K562 (cell line): ENCODE measurements around the gene ARHGAP26. TPM values are rescaled to one million over a fixed set of nuclear protein-coding genes. Genes with fewer than 3 reads are reported as not detected.

Experiments used
- FOXA3 ChIP-seq, 2 experiments: fragments of 450-650 bp in 1 of 2; sonication (generic) in 1 of 2; formaldehyde crosslinking; IDR thresholded peaks in 1 of 2; conservative IDR thresholded peaks in 1 of 2; 2 replicates each; pipeline versions ENCODE4 v1.4.0 to v1.8.0; 2020 to 2022; ENCODE audit warnings: mild to moderate bottlenecking in 2 of 2, missing genetic modification reagents in 1 of 2
- FUS ChIP-seq: fragments of 200-400 bp; formaldehyde crosslinking; optimal IDR thresholded peaks from 2 replicates; pipeline ENCODE3; 2017; ENCODE audit warnings: low read depth, low read length
- HNRNPL ChIP-seq: fragments of 200-400 bp; formaldehyde crosslinking; IDR thresholded peaks from 2 replicates; pipeline ENCODE4 v1.6.1; 2017; ENCODE audit warnings: low read depth, mild to moderate bottlenecking, low read length
- IRF2 ChIP-seq: sonication (generic); formaldehyde crosslinking; IDR thresholded peaks from 2 replicates; pipeline ENCODE4 v1.8.1; 2022; ENCODE audit warnings: mild to moderate bottlenecking, missing genetic modification reagents
- JUND ChIP-seq, 2 experiments: IDR thresholded peaks; 2 replicates in 1 of 2; 3 replicates in 1 of 2; pipeline ENCODE4 v1.6.1; 2011; ENCODE audit warnings: borderline replicate concordance in 2 of 2, low read depth in 2 of 2, low read length in 2 of 2, improper control_type of control experiment in 1 of 2, missing biosample characterization in 1 of 2, missing genetic modification characterization in 1 of 2, missing genetic modification reagents in 1 of 2
- NR2C1 ChIP-seq, 2 experiments: fragments of 450-650 bp; IDR thresholded peaks; 2 replicates each; pipeline ENCODE4 v1.6.1; 2017; ENCODE audit warnings: mild to moderate bottlenecking in 2 of 2, antibody characterized with exemption in 1 of 2, inconsistent platforms in 1 of 2, missing compliant biosample characterization in 1 of 2, missing genetic modification characterization in 1 of 2
- RBM25 ChIP-seq: fragments of 200-400 bp; formaldehyde crosslinking; IDR thresholded peaks from 2 replicates; pipeline ENCODE4 v1.6.1; 2018; ENCODE audit warnings: low read length, low read depth, moderate library complexity; ENCODE audit not compliant: severe bottlenecking
- SAFB2 ChIP-seq: fragments of 200-400 bp; formaldehyde crosslinking; IDR thresholded peaks from 2 replicates; pipeline ENCODE4 v1.6.1; 2018; ENCODE audit warnings: borderline replicate concordance, low read length, low read depth, moderate library complexity; ENCODE audit not compliant: severe bottlenecking
- THRA ChIP-seq: fragments of 450-650 bp; IDR thresholded peaks from 2 replicates; pipeline ENCODE4 v1.6.1; 2017; ENCODE audit warnings: mild to moderate bottlenecking, moderate library complexity
- ZFP91 ChIP-seq: sonication (generic); formaldehyde crosslinking; IDR thresholded peaks from 2 replicates; pipeline ENCODE4 v1.8.0; 2022; ENCODE audit warnings: mild to moderate bottlenecking, missing genetic modification reagents
- ZNF124 ChIP-seq: sonication (generic); formaldehyde crosslinking; IDR thresholded peaks from 2 replicates; pipeline ENCODE4 v1.8.1; 2022; ENCODE audit warnings: missing genetic modification reagents
- ZNF140 ChIP-seq: fragments of 250-450 bp; sonication (Bioruptor Pico); IDR thresholded peaks from 2 replicates; pipeline ENCODE4 v1.8.0; 2021; ENCODE audit warnings: moderate library complexity, mild to moderate bottlenecking, inconsistent platforms
- ZNF449 ChIP-seq: fragments of 250-450 bp; sonication (Bioruptor Pico); IDR thresholded peaks from 2 replicates; pipeline ENCODE4 v1.8.0; 2022; ENCODE audit warnings: moderate library complexity, mild to moderate bottlenecking, inconsistent platforms
- polyA plus RNA-seq, 8 experiments: library from polyadenylated mRNA; depleted of rRNA in 4 of 8; stranded (reverse) in 5 of 8; unstranded in 3 of 8; fragments of >200 nt; fragmentation: Nextera tagmentation in 2 of 8; fragmentation: Illumina TruSeq in 1 of 8; extraction: Ambion mirVana in 2 of 8; extraction: Trizol in 1 of 8; gene quantifications; 2 replicates each; pipeline versions ENCODE4 v1.2.1 to v1.2.3, GENCODE V29; 2011 to 2014; ENCODE audit warnings: inconsistent platforms in 1 of 8, missing spikeins in 1 of 8
- total RNA-seq, 7 experiments: library from RNA; depleted of rRNA in 6 of 7; stranded (reverse); fragments of >200 nt in 6 of 7; fragmentation: Illumina TruSeq in 2 of 7; extraction: Trizol in 2 of 7; gene quantifications; 2 replicates each; pipeline versions ENCODE4 v1.2.1 to v1.2.3, GENCODE V29; 2011 to 2021; ENCODE audit warnings: low replicate concordance in 1 of 7
- TF ChIP-seq, protein P1 (sequence below): fragments of 150-350 bp; conservative IDR thresholded peaks from 2 replicates; pipeline ENCODE4 v1.6.1; 2014; ENCODE audit warnings: low read length
- TF ChIP-seq, protein P2 (sequence below), 2 experiments: fragments of 200-800 bp in 1 of 2; sonication (Bioruptor generic) in 1 of 2; sonication (generic) in 1 of 2; formaldehyde crosslinking in 1 of 2; IDR thresholded peaks in 1 of 2; conservative IDR thresholded peaks in 1 of 2; 2 replicates each; pipeline versions ENCODE4 v1.5.0 to v1.6.1; 2016 to 2020; ENCODE audit warnings: missing compliant biosample characterization in 1 of 2, missing genetic modification characterization in 1 of 2, missing genetic modification reagents in 1 of 2

The ARHGAP26 gene
- total and polyA plus RNA-seq, 9 of the 15 experiments (the other 6 are each of a cell fraction or from before 2014, with no cell fraction given): 0.13 to 1.1 (median 0.55) TPM

DNA sequence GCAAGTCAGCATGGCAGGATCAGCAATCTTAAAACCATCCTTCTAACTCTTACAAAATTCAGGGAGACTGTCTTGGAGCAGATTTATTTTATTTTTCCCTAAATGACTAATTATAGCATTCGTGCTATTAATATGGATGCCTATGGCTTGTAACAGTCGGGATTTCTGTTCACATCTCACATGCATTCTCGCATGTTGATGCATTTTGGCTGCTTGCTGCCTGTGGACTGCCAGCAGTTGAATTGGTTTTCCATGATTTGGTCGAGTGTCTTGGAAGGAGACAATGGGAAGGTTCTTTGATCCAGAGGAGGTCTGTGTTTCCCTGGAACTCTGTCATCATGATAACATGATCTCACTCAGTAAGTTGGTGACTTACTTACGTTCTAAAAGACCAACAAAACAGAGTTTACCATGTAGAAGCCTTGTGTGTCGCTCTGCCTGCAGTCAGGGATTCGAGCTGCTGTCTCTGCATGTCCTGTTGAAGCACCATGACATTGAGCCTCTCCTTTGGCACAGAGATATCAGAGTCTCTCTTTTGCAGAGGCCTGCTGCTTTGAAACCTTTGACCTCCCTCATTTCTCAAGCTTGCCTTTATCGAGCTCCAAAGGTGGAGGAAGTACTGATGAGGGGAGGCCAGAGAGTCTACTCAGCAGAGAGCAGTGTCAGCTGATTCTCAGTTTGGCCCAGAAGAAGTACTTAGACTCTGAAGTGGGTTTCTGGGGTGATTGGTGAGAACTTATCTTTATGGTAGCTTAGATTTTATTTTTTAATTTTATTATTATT lies 82.4 kb downstream of the ARHGAP26 start (continued):
- TF ChIP-seq JUND (IDR thresholded peaks at IDR 0.05; ENCODE audit: borderline replicate concordance, low read depth, low read length) (no peak), JUND (tag; IDR thresholded peaks at IDR 0.05; ENCODE audit: borderline replicate concordance, low read depth, low read length) (peak; percentile 15; the same call in 1 of the 3 replicates), FUS (no peak), ZFP91 (CRISPR knock-in tag) (no peak), NR2C1 (IDR thresholded peaks at IDR 0.05) (peak; percentile 52; the same call in 1 of the 2 replicates), NR2C1 (tag; IDR thresholded peaks at IDR 0.05) (peak; percentile 90), IRF2 (no peak), ZNF449 (CRISPR knock-in tag) (no peak), RBM25 (no peak), FOXA3 (CRISPR knock-in tag; conservative IDR thresholded peaks at IDR 0.05 in 1 of 2, IDR thresholded peaks at IDR 0.05 in 1 of 2) (no peak), HNRNPL (no peak), SAFB2 (no peak), ZNF124 (CRISPR knock-in tag) (no peak), ZNF140 (CRISPR knock-in tag) (no peak), THRA (no peak)
- TF ChIP-seq, protein P1, sequence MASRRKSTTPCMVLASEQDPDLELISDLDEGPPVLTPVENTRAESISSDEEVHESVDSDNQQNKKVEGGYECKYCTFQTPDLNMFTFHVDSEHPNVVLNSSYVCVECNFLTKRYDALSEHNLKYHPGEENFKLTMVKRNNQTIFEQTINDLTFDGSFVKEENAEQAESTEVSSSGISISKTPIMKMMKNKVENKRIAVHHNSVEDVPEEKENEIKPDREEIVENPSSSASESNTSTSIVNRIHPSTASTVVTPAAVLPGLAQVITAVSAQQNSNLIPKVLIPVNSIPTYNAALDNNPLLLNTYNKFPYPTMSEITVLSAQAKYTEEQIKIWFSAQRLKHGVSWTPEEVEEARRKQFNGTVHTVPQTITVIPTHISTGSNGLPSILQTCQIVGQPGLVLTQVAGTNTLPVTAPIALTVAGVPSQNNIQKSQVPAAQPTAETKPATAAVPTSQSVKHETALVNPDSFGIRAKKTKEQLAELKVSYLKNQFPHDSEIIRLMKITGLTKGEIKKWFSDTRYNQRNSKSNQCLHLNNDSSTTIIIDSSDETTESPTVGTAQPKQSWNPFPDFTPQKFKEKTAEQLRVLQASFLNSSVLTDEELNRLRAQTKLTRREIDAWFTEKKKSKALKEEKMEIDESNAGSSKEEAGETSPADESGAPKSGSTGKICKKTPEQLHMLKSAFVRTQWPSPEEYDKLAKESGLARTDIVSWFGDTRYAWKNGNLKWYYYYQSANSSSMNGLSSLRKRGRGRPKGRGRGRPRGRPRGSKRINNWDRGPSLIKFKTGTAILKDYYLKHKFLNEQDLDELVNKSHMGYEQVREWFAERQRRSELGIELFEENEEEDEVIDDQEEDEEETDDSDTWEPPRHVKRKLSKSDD: no peak
- TF ChIP-seq, protein P2, sequence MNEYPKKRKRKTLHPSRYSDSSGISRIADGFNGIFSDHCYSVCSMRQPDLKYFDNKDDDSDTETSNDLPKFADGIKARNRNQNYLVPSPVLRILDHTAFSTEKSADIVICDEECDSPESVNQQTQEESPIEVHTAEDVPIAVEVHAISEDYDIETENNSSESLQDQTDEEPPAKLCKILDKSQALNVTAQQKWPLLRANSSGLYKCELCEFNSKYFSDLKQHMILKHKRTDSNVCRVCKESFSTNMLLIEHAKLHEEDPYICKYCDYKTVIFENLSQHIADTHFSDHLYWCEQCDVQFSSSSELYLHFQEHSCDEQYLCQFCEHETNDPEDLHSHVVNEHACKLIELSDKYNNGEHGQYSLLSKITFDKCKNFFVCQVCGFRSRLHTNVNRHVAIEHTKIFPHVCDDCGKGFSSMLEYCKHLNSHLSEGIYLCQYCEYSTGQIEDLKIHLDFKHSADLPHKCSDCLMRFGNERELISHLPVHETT (CRISPR knock-in tag; conservative IDR thresholded peaks at IDR 0.05 in 1 of 2, IDR thresholded peaks at IDR 0.05 in 1 of 2): no peak
